Transverse colon (tissue), 3 donors: ENCODE data around the gene PDZRN3.

Source experiments
- POLR2A ChIP-seq: fragments of 450-650 bp; IDR thresholded peaks from one replicate; pipeline ENCODE4 v1.6.1; 2016; ENCODE audit warnings: antibody characterized with exemption, mild to moderate bottlenecking, moderate library complexity
- TF ChIP-seq, protein P1 (sequence below), 5 experiments: fragments of 200-600 bp in 3 of 5; fragments of 450-650 bp in 2 of 5; sonication (generic) in 3 of 5; IDR thresholded peaks; 1 replicate in 2 of 5; 2 replicates in 3 of 5; pipeline ENCODE4 v1.5.1; 2016 to 2017; ENCODE audit warnings: antibody characterized with exemption in 5 of 5, inconsistent platforms in 3 of 5, mild to moderate bottlenecking in 2 of 5, moderate library complexity in 1 of 5

DNA sequence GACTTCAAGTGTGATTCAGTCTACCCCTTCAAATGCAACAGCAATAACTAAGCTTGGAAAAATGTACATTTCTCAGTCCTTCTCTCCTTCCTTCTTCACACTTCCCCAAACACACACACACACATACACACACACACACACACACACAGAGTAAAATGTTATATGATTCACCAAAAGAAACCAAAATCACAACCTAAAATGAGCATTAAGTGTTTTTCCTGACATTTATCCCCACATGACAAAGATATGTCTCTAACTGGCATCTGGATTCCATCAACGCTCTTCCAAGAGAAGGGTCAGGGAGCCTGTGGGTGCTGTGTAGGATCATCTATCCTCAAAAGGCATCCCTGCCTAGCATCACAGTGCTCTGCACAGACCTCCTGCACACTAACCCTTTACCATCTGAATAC lies 21.0 kb downstream of the PDZRN3 start:
- no peak for TF ChIP-seq POLR2A
- TF ChIP-seq, protein P1, sequence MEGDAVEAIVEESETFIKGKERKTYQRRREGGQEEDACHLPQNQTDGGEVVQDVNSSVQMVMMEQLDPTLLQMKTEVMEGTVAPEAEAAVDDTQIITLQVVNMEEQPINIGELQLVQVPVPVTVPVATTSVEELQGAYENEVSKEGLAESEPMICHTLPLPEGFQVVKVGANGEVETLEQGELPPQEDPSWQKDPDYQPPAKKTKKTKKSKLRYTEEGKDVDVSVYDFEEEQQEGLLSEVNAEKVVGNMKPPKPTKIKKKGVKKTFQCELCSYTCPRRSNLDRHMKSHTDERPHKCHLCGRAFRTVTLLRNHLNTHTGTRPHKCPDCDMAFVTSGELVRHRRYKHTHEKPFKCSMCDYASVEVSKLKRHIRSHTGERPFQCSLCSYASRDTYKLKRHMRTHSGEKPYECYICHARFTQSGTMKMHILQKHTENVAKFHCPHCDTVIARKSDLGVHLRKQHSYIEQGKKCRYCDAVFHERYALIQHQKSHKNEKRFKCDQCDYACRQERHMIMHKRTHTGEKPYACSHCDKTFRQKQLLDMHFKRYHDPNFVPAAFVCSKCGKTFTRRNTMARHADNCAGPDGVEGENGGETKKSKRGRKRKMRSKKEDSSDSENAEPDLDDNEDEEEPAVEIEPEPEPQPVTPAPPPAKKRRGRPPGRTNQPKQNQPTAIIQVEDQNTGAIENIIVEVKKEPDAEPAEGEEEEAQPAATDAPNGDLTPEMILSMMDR (IDR thresholded peaks at IDR 0.05), result no peak
